ENCODE measurements around the gene MEDAG.

The MEDAG gene

GRCh38 chr13:30966101-30966500 lies 60.0 kb downstream of the MEDAG start:
- DNase-seq, result no peak

- DNase-seq, result no peak
These were observed 62.8 kb downstream of the MEDAG start for GRCh38 chr13:30968846-30969245.

- DNase-seq, result no peak
These were observed 65.5 kb downstream of the MEDAG start for GRCh38 chr13:30971575-30971974.

GRCh38 chr13:30972888-30973377 lies 66.9 kb downstream of the MEDAG start:
- no peak for DNase-seq

- DNase-seq, result no peak
These were observed 68.3 kb downstream of the MEDAG start for GRCh38 chr13:30974350-30974749.
